ENCODE results near the gene FCER2. TPM values are rescaled to one million over a fixed set of nuclear protein-coding genes. Genes with fewer than 3 reads are reported as not detected.

FCER2 gene
- total RNA-seq, 2 donors from 2014 or later, result not detected

DNA sequence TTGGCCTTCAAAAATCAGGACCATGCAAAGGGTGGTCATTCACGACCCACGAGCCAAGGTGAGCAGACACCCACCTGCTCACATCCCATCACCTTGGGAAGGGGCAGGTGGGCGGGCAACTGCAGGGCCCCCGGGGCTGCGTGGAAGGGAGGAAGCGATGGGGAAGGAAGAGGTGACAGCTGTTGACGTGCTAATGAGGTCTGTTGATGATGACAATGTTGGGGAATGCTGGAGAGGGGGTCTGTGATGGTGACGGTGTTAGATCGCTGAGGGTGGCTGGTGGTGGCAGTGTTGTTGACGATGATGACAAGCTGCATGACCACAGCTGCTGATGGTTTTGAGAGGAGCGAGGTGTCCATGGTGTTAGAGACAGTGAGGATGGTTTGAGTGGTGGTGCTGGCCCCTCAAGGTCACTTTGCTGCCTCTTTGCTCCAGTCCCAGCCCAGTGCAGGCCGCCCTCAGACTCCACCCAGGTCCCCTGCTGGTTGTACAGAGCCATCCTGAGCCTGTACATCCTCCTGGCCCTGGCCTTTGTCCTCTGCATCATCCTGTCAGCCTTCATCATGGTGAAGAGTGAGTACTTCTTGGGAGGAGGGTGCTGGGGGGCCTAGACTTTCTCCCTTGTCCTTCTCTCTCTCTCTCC is 24.1 kb downstream of the FCER2 start:
- no peak for ATAC-seq

DNA sequence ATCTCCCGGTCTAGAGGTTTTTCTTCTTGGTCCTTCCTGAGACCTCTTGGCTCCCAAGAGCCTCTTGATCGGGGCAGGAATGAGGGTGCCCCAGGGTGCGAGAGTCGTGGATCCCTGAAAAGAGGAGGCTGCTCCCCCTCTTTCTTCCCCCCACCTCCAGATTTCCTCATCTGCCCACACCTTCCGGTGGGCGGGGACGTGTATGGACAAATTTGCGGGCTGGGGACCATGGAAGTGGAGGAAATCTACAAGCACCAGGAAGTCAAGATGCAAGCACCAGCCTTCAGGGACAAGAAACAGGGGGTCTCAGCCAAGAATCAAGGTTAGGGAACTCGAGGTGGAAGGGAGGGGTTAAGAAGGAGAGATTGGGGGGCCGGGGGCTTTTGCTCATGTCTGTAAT is 25.1 kb downstream of the FCER2 start, which contains the start of gene MCEMP1:
MCEMP1 (plus strand) TSS at position 237 of the 400 bp plus-strand sequence; CDS start at position 268, 31 bp downstream.
- no peak for ATAC-seq
- H3K27ac ChIP-seq, result peak within 1 kb of the TSS in 1 of 4 donors; percentile 9
- no peaks in the 10 kb centered on the region for H3K9me3 ChIP-seq
- DNase-seq, result peak in 1 of 4 donors; percentile 31
- TF ChIP-seq, protein P1, sequence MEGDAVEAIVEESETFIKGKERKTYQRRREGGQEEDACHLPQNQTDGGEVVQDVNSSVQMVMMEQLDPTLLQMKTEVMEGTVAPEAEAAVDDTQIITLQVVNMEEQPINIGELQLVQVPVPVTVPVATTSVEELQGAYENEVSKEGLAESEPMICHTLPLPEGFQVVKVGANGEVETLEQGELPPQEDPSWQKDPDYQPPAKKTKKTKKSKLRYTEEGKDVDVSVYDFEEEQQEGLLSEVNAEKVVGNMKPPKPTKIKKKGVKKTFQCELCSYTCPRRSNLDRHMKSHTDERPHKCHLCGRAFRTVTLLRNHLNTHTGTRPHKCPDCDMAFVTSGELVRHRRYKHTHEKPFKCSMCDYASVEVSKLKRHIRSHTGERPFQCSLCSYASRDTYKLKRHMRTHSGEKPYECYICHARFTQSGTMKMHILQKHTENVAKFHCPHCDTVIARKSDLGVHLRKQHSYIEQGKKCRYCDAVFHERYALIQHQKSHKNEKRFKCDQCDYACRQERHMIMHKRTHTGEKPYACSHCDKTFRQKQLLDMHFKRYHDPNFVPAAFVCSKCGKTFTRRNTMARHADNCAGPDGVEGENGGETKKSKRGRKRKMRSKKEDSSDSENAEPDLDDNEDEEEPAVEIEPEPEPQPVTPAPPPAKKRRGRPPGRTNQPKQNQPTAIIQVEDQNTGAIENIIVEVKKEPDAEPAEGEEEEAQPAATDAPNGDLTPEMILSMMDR (IDR thresholded peaks at IDR 0.05), result no peak
- no peak for TF ChIP-seq POLR2A (IDR thresholded peaks at IDR 0.05)
- H3K36me3 ChIP-seq (replicated peaks in 1 of 2; ENCODE audit: insufficient read depth in 1 of 2, low read depth in 2 of 2), result no peaks in the 10 kb centered on the region
- intact Hi-C loops (cut with DNase I), result loop anchor here (5.0 kb wide), 1 partner anchor 110 kb away; no protein-coding TSS in a partner anchor
- no peaks in the 10 kb centered on the region for H3K27me3 ChIP-seq
- WGBS, 2 donors, result 32% methylated on average over 7 to 10 of the region's 10 CpGs
- peaks cover 11% of the 10 kb centered on the region for H3K4me1 ChIP-seq
- H3K4me3 ChIP-seq, result no peak within 1 kb of the TSS

More for the DNA sequence above, 24.1 kb downstream of the FCER2 start:
- Histone ChIP-seq H3K27ac (no peak overlapping the region), H3K27me3 (no peaks in the 10 kb centered on the region), H3K36me3 (replicated peaks in 1 of 2; ENCODE audit: insufficient read depth in 1 of 2, low read depth in 2 of 2) (peaks cover 0 to 2% of the 10 kb centered on the region in 2 donors), H3K9me3 (no peaks in the 10 kb centered on the region), H3K4me3 (no peak overlapping the region), H3K4me1 (peaks cover 18% of the 10 kb centered on the region)
- intact Hi-C loops (cut with DNase I), result loop anchor here (5.0 kb wide), 1 partner anchor 110 kb away; no protein-coding TSS in a partner anchor
- no peak for DNase-seq
- TF ChIP-seq POLR2A (IDR thresholded peaks at IDR 0.05), result no peak
- TF ChIP-seq, protein P1 (IDR thresholded peaks at IDR 0.05), result no peak
- WGBS, 2 donors, result 38 to 42% methylated on average over 11 to 12 of the region's 12 CpGs

GRCh38 chr19:7676376-7676775 is 25.6 kb downstream of the FCER2 start:
- Histone ChIP-seq H3K36me3 (replicated peaks in 1 of 2; ENCODE audit: insufficient read depth in 1 of 2, low read depth in 2 of 2) (no peaks in the 10 kb centered on the region), H3K4me1 (peaks cover 6% of the 10 kb centered on the region), H3K9me3 (no peaks in the 10 kb centered on the region), H3K4me3 (no peak overlapping the region), H3K27ac (peak overlapping the region in 1 of 4 donors; percentile 9), H3K27me3 (no peaks in the 10 kb centered on the region)
- WGBS, 2 donors, result 27 to 28% methylated on average over 6 to 7 of the region's 7 CpGs
- peak in 1 of 4 donors; percentile 40 for DNase-seq
- ATAC-seq, result no peak
- TF ChIP-seq, protein P1 (IDR thresholded peaks at IDR 0.05), result no peak
- TF ChIP-seq POLR2A (IDR thresholded peaks at IDR 0.05), result no peak
- intact Hi-C loops (cut with DNase I), result loop anchor here (5.0 kb wide), 1 partner anchor 109 kb away; no protein-coding TSS in a partner anchor

- TF ChIP-seq POLR2A (IDR thresholded peaks at IDR 0.05), result no peak
- TF ChIP-seq, protein P1 (IDR thresholded peaks at IDR 0.05), result no peak
- Histone ChIP-seq H3K27me3 (no peaks in the 10 kb centered on the region), H3K9me3 (no peaks in the 10 kb centered on the region), H3K4me1 (no peaks in the 10 kb centered on the region), H3K4me3 (no peak overlapping the region), H3K36me3 (replicated peaks in 1 of 2; ENCODE audit: insufficient read depth in 1 of 2, low read depth in 2 of 2) (no peaks in the 10 kb centered on the region), H3K27ac (no peak overlapping the region)
- DNase-seq, result peak; percentile 39 to 73 (median 52)
- WGBS, 2 donors, result 39 to 64% methylated on average over 20 to 21 of the region's 21 CpGs
- intact Hi-C loops (cut with DNase I), result loop anchor here (5.0 kb wide), 1 partner anchor 107 kb away; no protein-coding TSS in a partner anchor
- ATAC-seq, result peak; percentile 69
Measured at GRCh38 chr19:7674010-7675005, 27.6 kb downstream of the FCER2 start.
